GM18907 (cell line): ENCODE data around the gene TLCD5.

Experiments used
- ATAC-seq: cut with Tn5 transposase; IDR thresholded peaks from one replicate; pipeline ENCODE4 v1.9.1; 2021; ENCODE audit warnings: mild to moderate bottlenecking, moderate library complexity; ENCODE audit not compliant: unreplicated experiment

Gene TLCD5

DNA sequence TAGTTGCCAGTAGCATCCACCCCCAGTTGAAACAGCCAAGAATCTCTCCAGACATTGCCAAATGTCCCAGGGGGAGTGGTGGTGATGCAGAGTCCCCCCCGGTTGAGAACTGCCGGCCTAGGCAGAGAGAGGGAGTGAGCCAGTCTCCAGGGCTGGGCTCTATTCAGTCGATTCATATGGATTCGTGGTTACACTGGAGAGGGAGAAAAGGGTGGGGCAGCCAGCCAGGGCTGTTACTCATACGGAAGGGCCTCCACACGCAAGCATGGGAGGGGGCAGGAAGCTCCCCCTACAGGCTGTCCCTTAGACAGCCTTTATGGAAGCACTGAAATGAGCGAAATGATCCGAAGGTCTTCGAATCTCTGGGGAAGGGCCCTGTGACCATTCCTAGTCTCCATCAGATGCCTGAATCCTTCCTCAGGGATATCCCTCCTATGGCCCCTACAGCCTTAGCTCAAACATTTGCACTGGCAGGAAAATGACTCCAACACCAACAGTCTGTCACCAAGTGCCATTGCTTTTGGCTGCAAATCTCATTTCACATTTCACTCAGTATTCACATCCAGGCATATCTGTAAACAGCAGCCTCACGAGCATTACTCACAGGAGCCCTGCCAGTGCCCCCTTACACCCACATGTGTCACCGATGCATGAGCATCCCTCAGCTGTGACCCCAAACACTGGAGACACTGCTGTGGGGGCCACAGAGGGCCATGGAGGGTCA lies 18.4 kb upstream of the TLCD5 start:
- ATAC-seq = no peak

DNA sequence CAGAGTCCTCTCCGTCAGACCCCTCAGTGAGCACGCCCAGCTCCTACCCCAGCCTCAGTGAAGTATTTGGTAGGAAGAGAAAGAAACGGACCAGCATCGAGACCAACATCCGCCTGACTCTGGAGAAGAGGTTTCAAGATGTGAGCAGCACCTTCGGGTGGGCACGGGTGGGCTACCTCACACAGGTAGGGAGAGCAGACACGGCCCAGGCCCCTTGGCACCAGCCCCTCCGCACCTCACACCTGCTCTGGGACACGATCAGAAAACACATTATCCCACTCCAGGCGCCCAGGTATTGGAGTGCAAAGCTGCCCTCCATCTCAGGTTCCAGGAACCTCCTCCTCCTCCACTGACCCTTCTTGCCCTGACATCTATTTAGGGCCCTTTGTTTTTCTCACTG lies 17.6 kb upstream of the TLCD5 start:
- no peak for ATAC-seq

DNA sequence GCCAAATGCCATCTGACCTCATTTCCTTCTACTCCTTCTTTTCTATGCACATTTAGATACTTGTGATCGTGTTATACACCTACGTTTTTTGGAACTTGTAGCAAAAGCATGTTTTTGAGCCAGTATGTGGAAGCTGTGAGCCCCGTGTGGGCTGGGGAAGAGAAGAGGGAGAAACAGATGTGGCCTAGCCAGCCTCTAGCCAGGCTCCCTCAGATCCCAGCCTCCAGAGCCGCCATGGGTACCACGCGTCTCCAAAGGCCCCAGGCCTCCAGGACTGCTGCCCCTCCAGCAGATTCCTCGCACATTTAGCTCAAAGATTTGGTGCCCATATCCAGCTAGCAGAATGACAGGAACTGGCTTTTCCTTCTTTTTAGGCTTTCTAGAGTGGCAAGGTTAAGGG lies 17.0 kb upstream of the TLCD5 start:
- no peak for ATAC-seq

DNA sequence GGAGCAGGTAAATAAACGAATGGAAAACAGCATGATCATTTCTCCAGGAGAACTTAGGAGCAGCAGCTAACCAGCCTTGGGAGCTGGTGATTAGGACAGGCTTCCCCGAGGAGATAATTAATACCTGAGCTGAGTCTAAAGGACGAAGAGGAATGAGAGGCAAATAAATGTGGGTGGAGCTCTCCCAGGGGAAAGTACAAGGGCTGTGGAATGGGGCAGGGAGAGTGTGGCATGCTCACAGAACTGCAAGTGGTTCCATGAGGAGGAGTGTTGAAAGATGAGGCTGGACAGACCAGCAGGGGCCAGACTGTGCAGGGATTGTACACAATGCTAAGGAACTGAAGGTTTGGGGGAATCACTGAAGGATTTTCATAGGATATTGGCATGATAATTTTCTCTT lies 14.2 kb upstream of the TLCD5 start:
- ATAC-seq = no peak

DNA sequence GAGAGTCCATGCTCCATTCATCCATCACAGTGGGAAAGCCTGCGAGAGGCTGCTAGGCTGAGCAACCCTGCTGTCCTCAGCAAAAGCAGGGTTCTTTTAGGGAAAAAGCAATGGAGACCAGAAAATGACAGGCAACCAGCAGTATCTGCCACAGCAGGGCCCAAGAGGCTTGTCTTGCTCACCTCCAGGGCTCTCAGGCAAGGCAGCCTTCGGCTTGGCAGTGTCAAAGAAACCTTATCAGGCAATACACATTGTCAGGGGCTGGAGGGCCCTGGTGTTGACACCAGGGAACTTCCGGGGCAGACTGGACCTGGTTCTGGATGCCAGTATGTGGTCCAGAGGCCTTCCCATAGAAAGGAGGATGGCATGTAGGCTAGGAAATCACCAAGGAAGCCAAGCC lies 10.2 kb upstream of the TLCD5 start:
- ATAC-seq = no peak

DNA sequence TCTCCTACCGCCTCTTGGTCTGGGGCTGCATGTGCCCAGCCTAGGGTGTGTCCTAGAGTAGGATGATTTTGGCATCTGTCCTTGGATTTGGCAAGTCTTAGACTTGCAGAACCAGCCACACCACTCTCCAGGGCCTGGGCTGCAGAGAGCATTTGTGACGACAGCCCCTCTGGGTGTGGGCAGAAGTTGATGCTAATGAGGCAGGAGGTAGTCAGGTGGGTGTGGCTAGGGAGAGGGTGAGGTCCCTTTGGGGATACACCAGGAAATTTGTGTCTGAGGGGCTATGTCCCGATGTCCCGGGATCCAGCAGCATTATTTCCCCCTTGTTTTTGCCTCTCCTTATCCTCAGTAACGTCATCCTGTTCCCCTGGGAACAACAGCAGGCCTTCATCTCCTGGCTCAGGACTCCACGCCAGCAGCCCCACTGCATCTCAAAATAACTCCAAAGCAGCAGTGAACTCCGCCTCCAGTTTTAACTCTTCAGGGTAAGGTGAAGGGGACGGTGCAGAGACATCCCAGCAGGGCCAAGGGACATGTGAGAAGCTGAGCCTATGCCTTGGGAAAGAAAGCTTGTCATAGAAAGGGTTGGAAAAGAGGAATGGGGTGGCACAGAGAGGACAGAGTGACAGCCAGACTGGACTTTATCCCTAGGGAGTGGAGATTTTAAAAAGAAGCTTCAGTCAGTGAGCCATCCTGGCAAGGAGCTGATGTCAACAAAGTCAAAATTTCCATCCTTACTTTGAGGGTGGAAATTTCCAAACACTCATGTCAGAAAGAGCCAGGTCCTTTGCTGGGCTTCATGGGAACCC lies 8.0 kb upstream of the TLCD5 start:
- no peak for ATAC-seq

DNA sequence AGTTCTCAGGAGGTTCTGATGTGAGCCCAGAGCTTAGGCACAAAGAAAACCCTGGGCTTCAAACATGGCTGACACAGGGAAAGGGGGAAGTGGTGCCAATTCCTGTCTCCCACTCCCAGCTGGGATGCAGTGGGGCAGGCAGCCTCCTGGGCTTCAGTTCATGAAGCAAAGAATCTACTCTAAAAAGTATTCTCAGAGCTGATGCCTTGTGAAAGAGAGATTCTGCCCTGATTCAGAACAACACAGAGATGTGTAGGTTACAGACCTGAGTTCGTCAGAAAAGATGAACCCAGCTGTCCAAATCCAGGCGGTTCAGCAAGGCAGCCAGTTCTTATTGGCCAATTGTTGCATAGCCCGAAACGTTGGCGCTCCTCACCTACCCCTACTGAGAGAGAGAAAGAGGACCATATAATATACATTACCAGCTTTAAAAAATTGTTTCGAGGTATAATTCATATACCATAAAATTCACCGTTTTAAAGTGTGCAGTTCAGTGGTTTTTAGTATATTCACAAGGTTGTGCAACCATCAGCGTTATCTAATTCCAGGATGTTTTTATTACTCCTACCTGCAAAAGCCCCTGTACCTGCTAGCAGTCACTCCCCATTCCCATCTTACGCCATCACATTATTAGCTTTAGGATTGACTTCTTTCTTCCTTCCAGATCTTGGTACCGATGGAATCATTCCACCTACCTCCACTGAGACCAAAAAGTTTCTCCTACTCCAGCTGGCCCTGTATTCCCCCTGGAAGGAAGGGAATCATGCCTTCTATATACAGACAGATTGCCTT lies 7.2 kb upstream of the TLCD5 start:
- no peak for ATAC-seq

DNA sequence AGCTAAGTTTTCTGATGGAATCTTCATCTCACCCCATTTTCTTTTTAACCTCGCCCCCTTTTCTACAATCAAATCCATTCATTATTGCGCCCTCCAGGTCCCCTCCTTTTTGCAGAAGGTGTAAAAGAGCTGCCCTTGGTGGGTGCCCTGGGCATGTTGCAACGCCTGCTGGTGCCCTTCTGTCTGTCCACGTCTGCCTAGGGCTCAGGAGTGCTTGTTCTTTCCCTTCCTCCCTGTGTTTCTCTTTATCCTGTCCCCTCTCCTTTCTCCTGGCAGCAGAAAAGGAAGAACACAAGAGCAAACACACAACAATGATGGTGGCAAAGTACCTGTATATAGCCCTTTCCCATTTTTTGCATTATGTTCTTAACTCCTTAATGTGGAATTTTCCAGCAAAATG lies 6.2 kb upstream of the TLCD5 start:
- no peak for ATAC-seq

DNA sequence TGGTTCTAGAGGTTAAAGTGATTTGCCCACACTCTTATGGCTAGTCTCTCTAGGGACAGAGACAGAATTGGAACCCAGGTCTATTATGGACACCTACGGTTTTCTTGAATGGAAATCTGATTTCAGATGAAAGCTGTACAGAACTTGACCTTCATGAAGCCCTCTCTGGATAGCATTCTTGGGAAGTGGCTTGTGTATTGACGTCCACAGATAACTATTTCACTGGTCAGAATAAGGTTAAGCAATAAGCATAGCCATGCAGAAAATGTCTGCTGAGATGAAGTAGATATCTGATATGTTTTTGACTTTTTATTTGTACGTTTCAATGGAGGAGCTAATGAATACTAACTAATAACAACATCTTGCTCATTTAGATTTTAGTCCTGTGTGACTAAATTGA lies 1.1 kb downstream of the TLCD5 start:
- ATAC-seq = no peak

DNA sequence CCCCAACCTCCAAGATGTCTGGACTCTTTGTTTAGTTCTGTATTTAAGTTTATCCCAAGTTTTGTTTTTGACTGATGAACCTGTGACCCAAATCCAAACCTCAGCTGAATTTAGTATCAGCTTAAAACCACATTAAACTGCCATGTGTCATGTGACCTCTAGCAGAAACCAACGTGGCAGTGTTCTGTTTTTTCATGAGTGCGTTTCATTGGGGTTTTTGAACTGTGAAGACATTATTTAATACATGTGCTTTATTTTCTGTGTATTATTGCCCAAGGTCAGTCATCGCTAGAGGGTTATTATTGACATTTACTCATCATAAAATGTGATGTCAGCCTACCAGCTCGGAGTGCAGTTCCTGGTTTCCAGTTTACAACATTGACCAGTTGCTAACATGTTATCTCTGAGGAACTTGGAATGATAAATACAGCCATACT lies 1.8 kb downstream of the TLCD5 start:
- no peak for ATAC-seq

DNA sequence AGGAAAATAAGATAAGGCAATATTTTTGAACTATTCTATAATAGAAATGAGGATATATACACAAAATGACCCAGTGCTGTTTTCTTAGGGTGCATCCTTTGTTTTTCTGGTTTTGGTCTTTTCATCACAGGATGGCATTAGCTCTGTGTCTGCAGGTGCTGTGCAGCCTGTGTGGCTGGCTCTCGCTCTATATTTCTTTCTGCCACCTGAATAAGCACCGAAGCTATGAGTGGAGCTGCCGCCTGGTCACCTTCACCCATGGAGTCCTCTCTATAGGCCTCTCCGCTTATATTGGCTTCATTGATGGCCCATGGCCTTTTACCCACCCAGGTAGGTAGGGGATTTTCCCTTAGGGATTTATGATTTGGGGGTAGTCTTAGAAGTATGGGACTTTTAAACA lies 2.2 kb downstream of the TLCD5 start:
- no peak for ATAC-seq

DNA sequence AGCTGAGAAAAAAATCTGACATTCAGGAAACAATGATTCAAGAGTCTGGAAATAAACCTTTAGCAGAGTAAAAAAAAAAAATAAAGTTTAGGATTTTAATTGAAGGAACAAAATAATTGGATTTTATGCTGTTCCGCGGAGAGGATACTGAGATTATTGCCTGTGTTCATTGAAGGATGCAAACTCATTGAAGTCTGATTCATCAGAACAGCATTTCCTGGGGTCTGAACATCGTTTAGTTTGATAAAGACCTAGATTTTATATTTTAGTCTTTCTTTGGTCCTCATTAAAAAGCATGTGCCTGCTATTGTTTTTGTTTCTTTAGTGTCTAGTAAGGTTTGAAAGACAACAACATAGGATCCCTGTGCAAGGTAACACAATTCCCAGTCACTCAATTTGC lies 4.5 kb downstream of the TLCD5 start:
- ATAC-seq = no peak

DNA sequence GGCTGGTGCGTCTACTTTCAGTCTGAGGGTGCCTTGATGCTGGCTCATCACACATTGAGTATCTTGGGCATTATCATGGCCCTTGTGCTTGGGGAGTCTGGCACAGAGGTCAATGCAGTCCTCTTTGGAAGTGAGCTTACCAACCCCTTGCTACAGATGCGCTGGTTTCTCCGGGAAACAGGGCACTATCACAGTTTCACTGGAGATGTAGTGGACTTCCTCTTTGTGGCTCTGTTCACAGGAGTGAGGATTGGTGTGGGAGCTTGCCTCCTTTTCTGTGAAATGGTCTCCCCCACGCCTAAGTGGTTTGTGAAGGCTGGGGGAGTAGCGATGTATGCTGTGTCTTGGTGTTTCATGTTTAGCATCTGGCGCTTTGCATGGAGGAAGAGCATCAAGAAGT lies 4.9 kb downstream of the TLCD5 start:
- ATAC-seq = no peak

DNA sequence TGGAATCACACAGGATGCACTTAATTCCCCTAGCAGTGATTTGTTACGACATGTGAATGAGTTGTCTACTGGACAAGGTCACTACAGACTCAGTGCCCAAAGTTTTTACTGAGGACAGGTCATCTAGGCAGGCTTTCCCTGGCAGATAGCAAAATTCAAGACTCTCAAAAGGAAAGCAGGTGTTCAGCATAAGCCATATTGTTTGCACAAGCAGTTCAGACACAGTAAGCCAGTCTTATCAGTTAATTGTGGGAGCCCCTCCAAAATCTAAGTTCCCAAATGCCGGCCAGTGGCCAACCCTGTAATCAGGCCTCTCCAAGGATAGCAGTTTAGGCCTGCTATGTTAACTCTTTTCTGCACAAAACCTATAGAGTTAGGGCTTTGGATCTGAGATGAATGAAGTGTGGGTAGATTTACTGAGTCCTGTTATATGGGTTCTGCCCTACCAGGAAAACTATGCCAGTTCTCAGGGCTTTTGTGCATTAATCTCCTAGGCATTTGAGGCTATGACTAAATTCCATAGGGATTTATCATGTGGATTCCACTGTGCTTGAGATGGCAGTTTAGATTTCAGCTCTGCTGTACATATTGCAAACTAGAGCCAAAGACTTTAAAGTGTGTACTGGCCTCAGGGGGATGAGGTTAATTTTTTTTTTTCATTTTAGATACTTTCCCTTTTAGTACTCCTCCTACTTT lies 6.3 kb downstream of the TLCD5 start:
- no peak for ATAC-seq

DNA sequence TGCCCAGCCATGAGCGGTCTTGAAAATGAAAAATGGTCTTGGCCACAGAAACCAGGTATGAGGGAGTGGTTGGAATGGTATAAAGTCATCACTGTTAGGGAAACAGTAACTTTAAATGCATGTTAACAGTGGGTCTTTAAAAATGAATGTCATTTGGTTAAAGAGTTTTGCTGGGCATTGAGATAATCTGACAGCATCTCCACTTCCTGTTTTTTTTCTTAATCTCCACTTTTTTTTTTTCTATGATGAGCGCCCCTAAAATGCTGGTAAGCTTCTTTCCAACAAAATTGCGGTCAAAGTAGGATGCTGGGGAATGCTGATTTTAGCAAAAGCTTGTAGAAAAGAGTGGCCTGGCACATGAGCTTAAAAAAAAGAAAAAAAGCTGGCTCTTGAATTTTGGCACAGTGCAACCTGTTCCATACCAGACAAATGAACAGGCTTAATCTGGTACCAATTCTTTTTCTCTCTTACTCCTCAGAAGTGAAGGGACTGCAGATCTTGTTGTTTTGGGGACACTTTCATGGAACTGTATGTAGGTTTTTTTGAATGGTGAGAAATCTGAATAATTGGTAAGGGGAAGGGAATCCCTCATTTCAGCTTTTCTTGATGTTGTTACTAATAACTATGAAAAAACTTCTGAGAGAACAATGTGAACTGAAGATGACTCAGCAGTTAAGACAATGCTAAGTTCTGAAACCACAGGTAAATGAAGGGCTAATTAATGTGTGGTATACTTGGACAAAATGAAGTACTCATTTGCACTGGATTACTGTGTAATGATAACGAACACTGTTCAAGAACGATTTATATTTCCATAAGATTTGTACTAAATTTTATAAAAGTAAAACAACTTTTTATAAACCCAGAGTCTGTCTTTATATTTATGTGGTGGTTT lies 8.0 kb downstream of the TLCD5 start:
- no peak for ATAC-seq

DNA sequence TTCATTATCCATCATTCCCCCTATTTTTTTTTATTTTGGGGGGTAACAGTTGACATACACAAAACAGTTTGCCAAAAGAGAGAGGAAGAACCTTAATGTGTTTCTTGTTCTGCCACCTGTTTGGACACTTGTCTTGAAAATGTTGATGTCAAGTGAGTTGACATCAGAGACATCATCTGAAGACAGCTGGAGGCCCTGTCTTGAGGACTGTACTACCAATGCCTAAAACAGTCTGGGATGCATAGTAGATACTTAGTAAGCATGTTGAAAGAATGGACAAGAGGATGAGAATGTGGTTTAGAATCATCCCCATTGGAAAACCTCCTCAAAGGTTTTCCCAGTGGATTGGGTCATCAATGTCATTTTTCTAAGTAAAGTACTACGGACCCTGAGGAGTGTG lies 8.7 kb downstream of the TLCD5 start:
- ATAC-seq = no peak

DNA sequence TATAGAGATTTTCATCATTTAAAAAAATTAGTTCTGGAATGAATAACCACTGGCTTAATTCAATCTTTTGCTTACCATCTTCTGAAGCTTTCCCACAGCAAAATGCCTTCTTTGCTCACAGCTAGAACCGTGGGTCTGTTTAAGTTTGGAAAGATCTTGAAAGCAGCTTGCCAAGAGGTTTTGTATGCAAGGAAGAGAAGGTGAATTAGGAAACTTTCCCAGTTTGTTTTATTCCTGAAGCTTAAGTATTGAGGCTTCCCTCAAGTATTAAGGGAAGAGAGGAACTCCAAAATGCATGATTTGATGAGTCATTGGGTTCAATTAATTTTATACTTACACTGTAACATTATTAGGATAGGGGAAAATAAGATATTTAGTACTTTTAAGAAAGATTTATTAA lies 9.2 kb downstream of the TLCD5 start:
- no peak for ATAC-seq

DNA sequence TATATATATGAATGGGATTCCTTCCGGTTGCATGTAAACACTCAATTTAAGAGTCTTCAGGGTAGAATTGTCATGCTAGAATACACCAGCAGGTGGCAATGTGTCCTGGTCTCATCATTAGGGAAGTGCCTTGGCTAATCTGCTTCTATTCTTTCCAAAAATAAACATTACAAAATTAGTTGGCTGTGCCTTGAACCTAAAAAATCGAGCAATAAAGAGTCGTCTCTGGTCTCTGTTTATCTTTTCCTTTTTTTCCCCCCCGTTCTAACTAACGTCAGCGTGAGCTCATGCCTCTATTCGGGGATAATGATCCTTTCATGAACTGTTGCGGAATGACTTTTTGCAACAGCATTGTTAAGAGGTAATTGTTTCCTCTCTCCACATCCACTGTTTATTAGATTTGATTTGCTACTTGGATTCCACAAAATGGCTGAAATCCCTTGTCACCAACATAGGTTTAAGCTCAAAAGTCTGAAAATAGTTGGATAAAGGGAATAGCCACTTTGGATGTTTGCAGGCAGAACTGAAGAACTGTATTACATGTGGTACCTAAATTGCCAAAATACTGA lies 9.9 kb downstream of the TLCD5 start:
- ATAC-seq = no peak

DNA sequence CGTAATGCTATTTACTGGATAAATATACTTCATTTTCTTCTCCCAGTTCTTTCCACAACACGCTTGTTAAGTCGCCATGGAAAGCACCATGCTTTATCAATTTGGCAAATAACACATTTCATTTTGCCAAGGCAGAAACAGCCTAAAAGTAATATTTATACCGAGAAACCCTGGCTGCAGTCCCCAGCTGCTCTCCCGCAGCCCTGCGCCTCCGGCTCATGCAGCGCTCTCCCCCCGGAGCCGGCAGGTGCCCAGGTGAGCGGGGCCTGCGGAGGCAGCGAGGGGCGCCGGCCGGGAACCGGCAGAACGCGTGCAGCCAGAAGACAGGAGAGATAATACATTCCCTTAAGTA lies 10.4 kb downstream of the TLCD5 start:
- ATAC-seq = peak; percentile 32
